Stomach (tissue), 4 donors: ENCODE results near the gene TMPRSS7.

Experiments used
- EP300 ChIP-seq: sonication (generic); formaldehyde crosslinking; IDR thresholded peaks from one replicate; pipeline ENCODE4 v1.6.1; 2017; ENCODE audit warnings: antibody characterized with exemption
- POLR2A ChIP-seq, 4 donors: fragments of 450-650 bp; IDR thresholded peaks; one replicate each; pipeline ENCODE4 v1.6.1; 2016; ENCODE audit warnings: antibody characterized with exemption in 4 of 4, control low read depth in 2 of 4, mild to moderate bottlenecking in 1 of 4, moderate library complexity in 1 of 4
- POLR2AphosphoS5 ChIP-seq, 3 donors: sonication (generic); formaldehyde crosslinking; IDR thresholded peaks; one replicate each; pipeline ENCODE4 v1.6.1; 2016; ENCODE audit warnings: antibody characterized with exemption in 3 of 3
- TF ChIP-seq, protein P1 (sequence below), 7 experiments: fragments of 450-650 bp in 4 of 7; fragments of 200-600 bp in 3 of 7; sonication (generic) in 3 of 7; IDR thresholded peaks; one replicate each; pipeline ENCODE4 v1.5.1; 2016 to 2019; ENCODE audit warnings: antibody characterized with exemption in 7 of 7, control low read depth in 2 of 7, mild to moderate bottlenecking in 1 of 7

DNA sequence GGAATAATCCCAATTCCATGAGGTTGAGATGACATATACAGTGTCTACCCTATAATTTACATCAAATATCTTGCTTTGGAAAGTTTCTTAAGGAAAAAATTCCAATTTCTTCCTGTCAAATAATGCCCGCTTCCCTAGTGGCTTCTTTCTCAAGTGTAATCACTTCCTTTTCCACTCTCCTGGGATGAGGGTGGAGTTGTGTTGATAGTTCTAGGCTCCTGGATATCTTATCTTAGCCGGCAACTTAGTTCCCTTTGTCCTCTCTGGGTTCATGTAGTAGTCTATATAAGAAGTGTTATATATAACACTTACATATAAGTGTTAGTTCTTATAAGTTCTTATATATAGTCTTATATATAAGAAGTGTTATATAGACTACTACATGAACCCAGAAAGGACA is 24.9 kb upstream of the TMPRSS7 start:
- TF ChIP-seq, protein P1, sequence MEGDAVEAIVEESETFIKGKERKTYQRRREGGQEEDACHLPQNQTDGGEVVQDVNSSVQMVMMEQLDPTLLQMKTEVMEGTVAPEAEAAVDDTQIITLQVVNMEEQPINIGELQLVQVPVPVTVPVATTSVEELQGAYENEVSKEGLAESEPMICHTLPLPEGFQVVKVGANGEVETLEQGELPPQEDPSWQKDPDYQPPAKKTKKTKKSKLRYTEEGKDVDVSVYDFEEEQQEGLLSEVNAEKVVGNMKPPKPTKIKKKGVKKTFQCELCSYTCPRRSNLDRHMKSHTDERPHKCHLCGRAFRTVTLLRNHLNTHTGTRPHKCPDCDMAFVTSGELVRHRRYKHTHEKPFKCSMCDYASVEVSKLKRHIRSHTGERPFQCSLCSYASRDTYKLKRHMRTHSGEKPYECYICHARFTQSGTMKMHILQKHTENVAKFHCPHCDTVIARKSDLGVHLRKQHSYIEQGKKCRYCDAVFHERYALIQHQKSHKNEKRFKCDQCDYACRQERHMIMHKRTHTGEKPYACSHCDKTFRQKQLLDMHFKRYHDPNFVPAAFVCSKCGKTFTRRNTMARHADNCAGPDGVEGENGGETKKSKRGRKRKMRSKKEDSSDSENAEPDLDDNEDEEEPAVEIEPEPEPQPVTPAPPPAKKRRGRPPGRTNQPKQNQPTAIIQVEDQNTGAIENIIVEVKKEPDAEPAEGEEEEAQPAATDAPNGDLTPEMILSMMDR (IDR thresholded peaks at IDR 0.05) = no peak
- no peak for TF ChIP-seq POLR2A (IDR thresholded peaks at IDR 0.05)
- no peak for TF ChIP-seq EP300
- no peak for TF ChIP-seq POLR2AphosphoS5 (IDR thresholded peaks at IDR 0.05)
